SK-MEL-5 (cell line): ENCODE data around the gene FOSL2. TPM values are rescaled to one million over a fixed set of nuclear protein-coding genes. Genes with fewer than 3 reads are reported as not detected.

Experiments used
- DNase-seq: peaks from one replicate; pipeline ENCODE4 v3.0.0-alpha.2; 2016; ENCODE audit warnings: low read depth, low spot score
- in situ Hi-C: cut with HindIII; loops from 2 replicates; pipeline ENCODE4 v1.10.0; 2016; ENCODE audit warnings: low sequenced_read_pairs, high pct_unique_total_duplicates, low pct_unique_long_range_greater_than_20kb
- total RNA-seq: library from RNA; depleted of rRNA; stranded (reverse); fragments of >200 nt; shearing (Covaris generic); gene quantifications from 2 replicates; pipeline ENCODE4 v1.2.3, GENCODE V29; 2014

The FOSL2 gene
- total RNA-seq, 1 experiment from 2014 or later: 16.8 TPM

GRCh38 chr2:28354920-28355520 lies 37.6 kb upstream of the FOSL2 start:
- in situ Hi-C loops: no loop called here
- no peak for DNase-seq

GRCh38 chr2:28355521-28356094 lies 37.0 kb upstream of the FOSL2 start:
- DNase-seq: no peak

GRCh38 chr2:28356095-28356911 lies 36.4 kb upstream of the FOSL2 start:
- no peak for DNase-seq
- in situ Hi-C loops: no loop called here

More at GRCh38 chr2:28355521-28356094, 37.0 kb upstream of the FOSL2 start:
- in situ Hi-C loops: no loop called here

DNA sequence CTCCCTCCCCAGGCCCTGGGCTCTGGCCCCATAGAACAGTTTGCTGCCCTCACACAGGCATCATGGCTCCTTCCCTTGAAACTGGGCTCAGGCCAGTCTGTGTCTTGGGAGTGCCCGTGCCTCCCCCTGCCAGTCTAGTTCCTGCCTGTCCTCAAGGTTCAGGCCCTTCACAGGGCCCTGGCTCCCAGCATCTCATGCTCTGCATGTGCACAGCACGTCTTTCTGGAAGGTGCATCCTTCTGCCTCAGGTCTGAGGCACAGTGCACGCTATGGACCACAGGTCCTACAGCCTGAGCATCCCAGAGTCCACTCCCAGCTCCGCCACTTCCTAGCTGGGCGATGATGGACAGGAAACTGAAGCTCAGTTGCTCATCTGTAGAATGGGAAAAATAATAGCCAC lies 35.6 kb upstream of the FOSL2 start:
- in situ Hi-C loops: no loop called here

GRCh38 chr2:28357948-28358667 lies 34.5 kb upstream of the FOSL2 start:
- in situ Hi-C loops: no loop called here
- DNase-seq: no peak

More for the DNA sequence above, 35.6 kb upstream of the FOSL2 start:
- DNase-seq: no peak

GRCh38 chr2:28358668-28359201 lies 33.9 kb upstream of the FOSL2 start:
- DNase-seq: no peak
- in situ Hi-C loops: no loop called here

GRCh38 chr2:28359222-28360057 lies 33.2 kb upstream of the FOSL2 start:
- in situ Hi-C loops: no loop called here
- DNase-seq: no peak

DNA sequence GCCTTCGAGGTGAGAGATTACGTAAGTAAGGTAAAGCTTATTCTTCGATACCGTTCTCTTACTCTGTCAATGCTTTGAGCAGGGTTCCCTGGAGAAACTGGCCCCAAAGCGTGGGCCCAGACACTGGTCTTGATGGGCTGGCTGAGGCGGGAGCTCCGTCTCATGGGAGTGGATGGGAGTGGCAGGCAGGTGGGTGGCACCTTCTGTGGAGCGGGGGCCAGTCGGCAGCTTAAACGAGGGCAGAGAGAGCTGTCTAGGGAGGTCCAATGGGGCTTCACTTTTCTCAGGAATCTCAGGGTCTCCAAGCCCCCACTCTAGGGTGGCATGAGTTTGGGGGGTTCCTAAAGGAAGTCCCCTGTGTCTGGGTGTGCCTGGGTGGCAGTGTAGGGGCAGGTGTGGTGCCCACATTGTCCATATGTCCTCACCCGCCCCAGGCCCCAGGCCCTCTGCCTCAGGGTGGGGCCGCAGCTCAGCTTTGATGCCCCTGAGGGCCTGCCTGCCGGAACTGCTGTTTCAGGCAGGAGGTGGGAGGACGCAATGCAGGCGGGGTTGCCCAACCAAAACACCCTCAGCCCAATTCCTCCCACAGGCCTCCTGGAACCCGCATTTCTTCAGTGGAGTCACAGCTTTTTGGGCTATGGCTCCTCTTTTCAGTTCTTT lies 32.5 kb upstream of the FOSL2 start:
- in situ Hi-C loops: no loop called here

GRCh38 chr2:28360718-28361293 lies 31.9 kb upstream of the FOSL2 start:
- in situ Hi-C loops: no loop called here
- DNase-seq: no peak

More for the DNA sequence above, 32.5 kb upstream of the FOSL2 start:
- DNase-seq: no peak

GRCh38 chr2:28361991-28362710 lies 30.5 kb upstream of the FOSL2 start:
- in situ Hi-C loops: no loop called here

GRCh38 chr2:28362991-28363521 lies 29.6 kb upstream of the FOSL2 start:
- in situ Hi-C loops: no loop called here
- DNase-seq: no peak

More at GRCh38 chr2:28361991-28362710, 30.5 kb upstream of the FOSL2 start:
- DNase-seq: no peak

DNA sequence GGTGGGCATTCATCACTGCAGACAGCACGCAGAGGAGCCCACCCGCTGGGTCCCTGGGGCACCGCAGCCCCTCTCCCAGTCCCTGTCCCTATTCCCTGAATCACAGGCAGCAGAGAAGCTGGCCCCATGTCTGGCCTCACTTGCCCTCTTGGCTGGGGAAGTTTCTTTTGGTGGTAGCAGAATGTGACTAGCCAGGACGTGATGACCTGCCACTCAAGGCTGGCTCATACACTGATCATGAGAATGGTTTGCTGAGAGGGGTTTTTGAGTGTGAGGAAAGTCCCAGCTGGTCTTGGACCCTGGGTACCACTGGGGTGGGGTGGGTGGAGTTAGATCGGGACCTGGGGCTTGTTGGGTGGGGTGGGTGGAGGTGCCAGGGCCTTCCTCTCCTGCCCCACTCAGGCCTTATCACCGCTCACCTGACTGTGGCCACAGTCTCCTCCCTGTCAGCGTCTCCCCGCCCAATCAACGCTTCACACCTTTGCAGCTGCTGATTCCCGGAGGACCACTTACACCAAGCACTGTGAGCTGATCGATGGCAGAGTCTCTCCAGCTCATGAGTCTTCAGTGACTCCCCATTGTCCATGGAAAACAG lies 28.9 kb upstream of the FOSL2 start:
- no peak for DNase-seq
- in situ Hi-C loops: no loop called here

DNA sequence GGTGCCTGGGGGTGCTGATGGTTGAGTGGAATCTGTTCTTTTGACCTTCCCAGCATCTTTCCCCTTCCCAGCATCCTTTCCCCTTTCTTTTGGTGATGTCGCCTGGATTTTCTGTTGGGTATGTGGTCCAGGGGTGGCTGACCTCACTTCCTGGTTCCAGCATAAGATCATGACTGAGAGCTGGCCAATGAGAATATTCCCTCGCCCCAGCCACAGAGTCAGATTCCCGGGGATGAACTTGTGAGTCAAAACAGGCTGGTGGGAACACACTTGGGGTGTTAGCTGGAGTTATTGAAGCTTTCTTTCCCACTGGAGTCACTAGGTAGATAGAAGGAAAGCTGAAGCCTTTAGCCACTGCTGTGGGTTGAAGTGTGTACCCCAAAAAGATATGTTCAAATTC lies 28.0 kb upstream of the FOSL2 start:
- in situ Hi-C loops: no loop called here
- no peak for DNase-seq

DNA sequence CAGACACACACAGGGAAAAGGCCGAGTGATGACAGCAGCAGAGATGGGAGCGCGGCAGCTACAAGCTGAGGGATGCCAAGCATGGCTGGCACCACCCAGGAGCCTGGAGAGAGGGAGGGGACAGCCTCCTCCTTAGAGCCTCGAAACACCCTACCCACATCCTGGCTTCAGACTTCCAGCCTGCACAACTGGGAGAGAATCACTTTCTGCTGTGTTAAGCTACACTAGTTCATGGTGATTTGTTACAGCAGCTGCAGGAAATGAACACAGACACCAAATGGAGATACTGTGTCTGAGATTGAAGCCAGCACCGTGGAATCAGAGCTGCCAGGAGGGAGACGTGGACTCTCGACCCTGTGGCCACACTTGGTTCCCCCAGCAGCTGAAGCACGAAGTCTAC lies 27.5 kb upstream of the FOSL2 start:
- no peak for DNase-seq
- in situ Hi-C loops: no loop called here

DNA sequence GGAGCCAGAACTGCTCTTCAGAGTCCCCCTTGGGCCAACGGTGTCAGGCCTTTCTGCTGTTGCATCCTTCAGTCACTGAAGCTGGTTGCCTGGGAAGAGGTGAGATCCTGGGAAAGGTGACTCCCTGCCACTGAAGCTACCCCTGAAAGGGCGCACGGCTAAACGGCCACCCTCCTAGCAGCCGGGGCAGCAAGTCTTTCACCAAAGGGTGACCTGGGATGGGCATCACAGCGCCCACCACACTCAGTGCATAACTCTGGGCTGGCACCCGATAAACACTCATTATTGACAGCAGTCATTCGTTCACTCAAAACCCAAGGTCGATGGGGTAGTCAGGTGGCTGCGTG lies 26.5 kb upstream of the FOSL2 start:
- in situ Hi-C loops: no loop called here
- DNase-seq: no peak
